GM15510 (cell line): ENCODE results near the gene NEURL3.

ENCODE experiments used
- POLR2A ChIP-seq: IDR thresholded peaks from 3 replicates; pipeline ENCODE4 v1.6.1; 2011; ENCODE audit warnings: borderline replicate concordance; ENCODE audit not compliant: insufficient read length; ENCODE audit errors: extremely low read depth

Gene NEURL3

GRCh38 chr2:96546797-96547196, 41.6 kb upstream of the NEURL3 start:
- TF ChIP-seq POLR2A: no peak

- no peak for TF ChIP-seq POLR2A
These were observed 41.2 kb upstream of the NEURL3 start for GRCh38 chr2:96546321-96546720.

- no peak for TF ChIP-seq POLR2A
These were observed 37.3 kb upstream of the NEURL3 start for GRCh38 chr2:96542357-96542977.

DNA sequence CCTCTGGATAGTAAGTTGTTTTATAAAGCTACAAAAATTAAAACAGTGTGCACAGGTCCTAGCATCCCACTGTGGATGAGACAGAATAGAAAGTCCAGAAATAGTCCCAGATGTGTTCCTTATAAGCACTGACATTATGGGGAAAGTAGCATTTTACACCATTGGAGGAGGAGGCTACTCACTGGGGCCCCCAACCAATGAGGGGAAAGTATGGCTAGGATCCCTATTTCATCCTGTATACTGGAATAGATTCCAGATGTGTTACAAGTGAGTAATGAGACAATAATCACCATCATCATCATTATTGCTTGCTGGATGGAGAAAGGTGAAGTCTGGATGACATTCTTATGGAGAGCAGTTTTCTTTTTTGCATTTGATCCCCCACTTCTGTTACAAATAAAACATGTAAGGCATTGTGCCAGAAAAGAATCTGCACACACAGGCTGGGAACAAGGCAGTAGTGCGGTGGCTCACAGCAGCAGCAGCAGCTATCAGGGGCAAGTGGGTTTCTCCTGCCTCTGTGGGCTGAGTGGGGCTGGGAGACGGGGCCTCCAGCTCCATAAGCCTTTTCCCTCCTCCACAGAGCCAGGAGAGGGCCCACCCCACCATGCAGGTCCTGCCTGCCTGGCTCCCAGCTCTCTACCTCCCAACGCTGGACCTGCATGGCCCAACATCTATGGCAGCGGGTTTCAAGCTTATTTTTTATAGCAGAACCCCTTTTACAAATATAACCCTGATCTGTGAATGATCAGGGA, 36.4 kb upstream of the NEURL3 start:
- TF ChIP-seq POLR2A: no peak

DNA sequence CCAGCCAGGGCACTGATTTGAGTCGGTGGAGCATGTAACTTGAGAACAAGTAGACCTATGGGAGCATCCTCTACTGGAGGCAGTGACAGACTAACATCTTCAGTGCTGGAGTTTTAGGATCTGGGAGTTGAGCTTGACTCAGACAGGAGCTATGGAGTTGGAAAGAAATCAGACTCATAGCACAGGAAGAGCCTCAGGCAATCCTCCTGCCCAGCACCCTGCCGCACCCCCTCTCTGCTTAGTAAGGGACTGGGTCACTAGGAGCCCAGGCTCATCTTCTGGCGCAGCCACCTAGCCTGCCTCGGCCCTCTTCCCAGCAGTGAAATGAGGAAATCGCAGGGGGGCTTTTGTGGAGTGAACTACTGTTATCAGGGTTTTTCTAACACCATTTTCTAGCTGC, 35.0 kb upstream of the NEURL3 start:
- TF ChIP-seq POLR2A: no peak

DNA sequence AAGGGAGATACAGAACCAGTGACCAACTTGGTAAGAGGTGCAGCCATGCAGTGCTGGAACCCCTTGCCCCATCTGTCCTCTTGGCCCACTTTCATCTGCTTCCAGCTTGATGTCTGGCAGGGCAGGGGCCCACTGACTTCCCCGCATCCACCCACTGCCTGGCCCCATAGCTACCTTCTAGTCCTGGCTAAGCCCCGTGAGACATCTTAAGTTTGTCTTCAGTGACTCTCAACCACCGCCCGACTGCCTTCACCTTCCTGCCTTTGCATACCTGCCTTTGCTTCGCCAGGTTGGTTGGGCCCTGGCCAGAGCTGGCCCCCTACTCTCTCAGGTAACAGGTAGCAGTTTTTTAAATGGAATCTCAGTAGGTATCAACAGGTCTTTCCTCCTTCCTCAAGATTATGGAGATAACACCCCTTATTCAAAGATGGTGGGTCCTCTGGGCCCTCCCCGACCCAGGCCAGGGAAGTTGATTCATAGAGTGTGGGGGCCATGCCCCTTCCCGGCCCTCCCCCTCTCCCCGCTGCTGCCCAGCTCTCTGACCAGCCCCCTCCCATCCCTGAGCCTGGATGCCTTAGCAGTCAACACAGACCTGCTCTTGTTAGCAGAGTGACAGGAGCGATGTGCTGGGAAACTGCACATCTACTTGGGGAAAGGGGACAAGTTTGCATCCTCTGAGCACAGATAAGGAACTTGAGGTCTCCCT, 34.2 kb upstream of the NEURL3 start:
- no peak for TF ChIP-seq POLR2A

DNA sequence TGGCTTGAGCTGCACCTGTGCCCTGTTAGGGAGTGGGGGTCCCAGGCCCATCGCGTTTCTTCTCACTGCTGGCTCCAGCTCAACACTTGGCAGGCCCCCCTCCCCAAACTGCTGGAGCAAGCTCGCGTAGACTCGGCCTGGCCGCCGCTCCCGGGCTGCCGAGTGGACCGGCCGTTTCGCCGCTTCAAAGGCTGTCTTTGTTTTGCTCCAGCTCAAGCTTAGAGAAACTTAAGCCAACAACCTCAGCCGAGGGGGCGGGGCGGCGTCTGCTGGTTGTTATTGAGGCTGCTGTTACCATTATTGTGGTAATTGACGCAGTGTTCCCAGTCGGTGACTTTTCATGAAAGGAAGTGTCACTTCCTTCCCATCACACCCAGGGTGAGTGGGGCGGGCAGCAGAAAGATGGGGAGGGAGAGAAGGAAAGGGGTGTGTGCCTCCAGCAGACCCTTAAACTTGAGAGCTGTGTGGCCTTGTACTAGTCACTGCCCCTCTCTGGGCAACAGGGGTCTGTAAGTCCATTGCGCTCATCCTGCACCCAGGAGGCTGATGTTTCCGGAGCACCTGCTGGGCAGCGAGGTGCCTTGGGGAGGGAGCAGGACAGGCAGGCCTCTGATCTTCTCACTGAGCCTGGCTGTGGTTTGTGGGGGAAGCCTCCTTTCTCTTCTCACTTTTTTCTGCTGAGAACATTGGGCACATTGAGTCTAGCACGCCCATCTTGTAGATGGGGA, 33.5 kb upstream of the NEURL3 start:
- peak; percentile 18 for TF ChIP-seq POLR2A

DNA sequence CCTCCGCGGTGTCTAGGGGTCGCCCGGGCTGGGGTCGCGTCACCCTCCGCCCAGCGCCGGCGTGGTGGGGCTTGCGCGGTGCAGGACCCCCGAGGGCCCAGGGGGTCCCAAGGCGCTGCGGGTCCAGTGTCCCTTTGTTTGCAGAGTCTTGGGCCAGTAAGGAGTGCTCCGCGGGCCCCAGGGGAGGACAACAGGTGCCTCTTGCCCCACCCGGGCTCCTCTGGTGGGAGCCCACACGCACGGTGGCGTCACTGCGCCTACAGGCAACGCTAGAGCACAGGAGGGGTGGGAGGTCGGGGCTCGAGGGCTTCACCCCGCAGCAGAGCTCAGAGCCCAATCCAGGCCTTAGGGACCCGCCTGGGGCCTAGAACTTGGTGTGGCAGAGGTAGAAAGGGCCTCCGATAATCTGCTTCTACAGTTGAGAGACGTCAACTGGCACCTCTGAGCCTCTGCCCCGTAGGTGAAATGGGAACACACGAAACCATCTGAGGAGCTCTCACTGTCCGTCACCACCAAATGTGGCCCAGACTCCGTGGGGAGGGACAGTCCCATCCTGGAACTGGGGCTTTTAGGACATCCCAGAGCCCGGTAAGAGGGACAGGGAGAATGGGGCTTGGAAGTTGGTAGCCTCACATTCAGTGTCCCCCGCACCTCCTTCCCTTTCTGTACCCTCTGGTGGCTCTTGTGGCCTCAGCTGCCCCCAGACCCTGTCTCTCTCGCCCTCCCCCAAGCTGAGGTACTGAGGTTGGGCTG, 32.8 kb upstream of the NEURL3 start:
- no peak for TF ChIP-seq POLR2A

- no peak for TF ChIP-seq POLR2A
These were observed 32.0 kb upstream of the NEURL3 start for GRCh38 chr2:96537066-96537733.

DNA sequence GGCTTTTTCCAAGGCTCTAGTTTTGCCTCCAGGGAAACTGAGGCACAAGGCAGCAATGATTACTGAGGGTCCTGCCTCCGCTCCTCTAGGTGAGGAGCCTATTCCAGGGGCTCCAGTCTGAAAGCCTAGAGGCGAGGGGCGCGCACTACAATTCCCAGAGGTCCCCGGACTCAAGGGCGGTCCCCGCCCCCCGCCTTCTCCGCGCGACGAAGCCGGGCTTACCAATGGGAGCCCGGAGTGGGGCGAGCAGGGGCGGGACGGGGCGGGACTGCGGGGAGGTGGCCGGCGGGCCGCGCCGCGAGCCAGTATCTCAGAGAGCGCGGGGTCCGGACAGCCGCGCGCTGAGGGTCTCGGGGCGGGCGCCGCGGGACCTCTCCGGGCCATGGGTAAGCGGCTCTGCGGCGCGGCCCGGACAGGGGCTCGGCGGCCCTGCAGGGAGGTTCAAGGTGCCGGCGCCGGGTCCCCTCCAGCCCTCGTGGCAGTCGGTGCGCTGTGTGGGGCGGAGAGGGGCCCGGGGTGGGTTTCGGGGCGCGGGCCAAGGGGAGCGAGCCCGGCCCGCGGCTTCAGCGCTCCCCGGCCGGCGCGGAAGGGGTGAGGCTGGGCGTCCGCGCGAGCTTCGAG, 31.4 kb upstream of the NEURL3 start, which contains the start of gene ARID5A:
ARID5A (plus strand) TSS at position 308 of the 621 bp plus-strand sequence; CDS start at position 383, 75 bp downstream.
- peak; percentile 98 for TF ChIP-seq POLR2A

DNA sequence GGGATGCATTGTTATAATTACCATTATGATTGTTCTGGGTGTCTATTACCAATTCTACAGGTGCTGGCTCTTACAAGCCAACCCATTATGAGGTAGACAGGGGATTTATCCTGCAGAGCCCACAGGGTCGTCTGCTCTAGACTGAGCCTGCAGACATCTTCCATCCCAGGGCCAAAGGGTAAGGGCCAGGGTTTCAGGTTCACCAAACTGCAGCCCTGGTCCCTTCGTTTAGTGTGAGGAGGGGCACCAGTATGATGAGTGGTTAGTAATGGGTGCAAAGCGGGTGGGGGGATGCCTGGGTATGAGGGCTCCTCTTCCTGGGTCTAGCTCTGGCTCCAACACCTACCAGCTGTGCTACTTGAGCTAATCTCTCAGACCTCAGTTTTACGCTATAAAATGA, 30.2 kb upstream of the NEURL3 start:
- TF ChIP-seq POLR2A: no peak

DNA sequence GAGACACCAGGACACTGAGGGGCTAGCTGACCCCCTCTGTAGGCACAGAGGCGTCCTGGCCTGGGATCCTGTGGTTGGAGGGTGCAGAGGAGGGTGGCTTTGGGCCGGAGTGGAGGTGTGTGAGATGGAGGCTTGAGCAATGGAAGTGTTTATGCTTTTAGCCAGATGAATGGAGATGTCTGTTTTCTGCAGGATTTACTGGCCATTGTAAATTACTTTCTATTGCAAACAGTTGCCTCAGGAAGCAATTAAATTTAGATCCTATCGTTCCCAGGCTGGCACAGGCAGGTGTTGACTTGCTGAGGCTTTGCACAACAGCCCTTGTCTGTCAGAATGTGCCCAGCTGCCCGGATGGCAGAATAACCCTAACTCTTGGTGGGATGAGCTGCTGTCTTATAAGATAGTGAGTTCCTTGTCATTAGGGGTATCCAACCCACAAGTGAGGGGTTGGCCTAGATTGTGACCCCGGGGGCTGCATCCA, 29.6 kb upstream of the NEURL3 start:
- TF ChIP-seq POLR2A: no peak

DNA sequence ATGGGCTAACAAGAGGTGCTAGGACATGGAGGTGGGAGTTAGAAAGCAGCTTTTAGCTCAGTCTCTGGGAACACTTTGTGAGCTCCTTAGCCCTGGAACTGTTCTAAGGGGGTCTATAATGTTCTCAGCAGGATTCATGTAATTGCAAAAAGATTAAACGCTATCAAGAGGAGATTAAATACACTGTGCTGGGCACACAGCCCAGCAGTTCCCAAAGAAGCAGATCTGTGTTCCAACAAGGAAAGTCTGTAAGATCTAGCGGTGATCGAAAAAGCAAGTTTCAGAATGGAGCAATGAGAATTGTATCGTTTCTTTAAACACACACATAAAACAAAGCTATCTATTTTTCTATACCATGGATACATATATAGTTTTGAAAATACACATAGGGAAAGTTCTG, 29.0 kb upstream of the NEURL3 start:
- TF ChIP-seq POLR2A: no peak

DNA sequence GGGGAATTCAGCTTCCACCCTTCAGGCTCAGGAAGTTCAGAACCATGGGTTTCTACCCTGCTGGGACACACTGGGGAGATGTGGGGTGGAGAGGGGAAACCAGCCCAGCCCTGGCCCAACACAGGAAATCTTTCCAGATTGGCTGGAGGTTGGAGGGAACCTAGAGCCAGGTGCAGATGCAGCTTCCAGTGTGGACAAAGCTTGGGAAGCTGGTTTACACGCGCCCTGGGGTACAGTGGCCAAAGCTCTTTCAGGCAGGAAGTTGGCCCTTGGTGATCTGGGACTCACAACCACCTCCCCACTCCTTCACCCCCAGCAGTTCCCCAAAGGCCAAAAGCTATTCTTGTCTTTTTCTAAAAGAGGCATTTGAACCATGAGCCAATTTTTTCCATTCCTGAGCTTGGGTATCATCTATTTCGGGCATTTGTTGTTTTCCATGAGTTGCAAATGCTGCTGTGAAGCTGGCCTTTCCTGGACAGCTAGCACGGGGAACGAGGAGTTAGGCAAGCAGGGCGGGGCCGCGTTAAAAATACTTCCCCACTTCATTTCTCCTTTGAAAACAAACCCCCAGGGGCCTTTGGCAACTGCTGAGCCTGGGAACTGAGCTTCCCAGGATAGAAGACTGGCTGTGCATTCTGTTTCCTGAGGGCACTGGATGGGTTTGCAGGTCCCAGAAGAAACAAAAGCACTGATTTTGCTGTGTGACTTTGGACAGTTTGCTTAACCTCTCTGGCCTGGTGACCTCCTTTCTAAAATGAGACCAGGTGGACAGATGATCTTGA, 28.3 kb upstream of the NEURL3 start:
- no peak for TF ChIP-seq POLR2A
